HCT116 (cell line): Measurements from ENCODE around the gene PEX11B. TPM values are rescaled to one million over a fixed set of nuclear protein-coding genes. Genes with fewer than 3 reads are reported as not detected.

ENCODE experiments used
- ATAC-seq: fragments of 200-7000 bp; cut with Tn5 transposase; 2 replicates; pipeline ENCODE4 v1.9.1; 2020; ENCODE audit warnings: mild to moderate bottlenecking, moderate library complexity
- BruUV-seq: library from RNA; stranded (reverse); fragments of 400-500 nt; replicated peaks from 2 replicates; lab custom pipeline; 2021; lab: Mats Ljungman, UMichigan
- CTCF ChIA-PET: fragments of 300-600 bp; sonication (Branson Sonifier 250); formaldehyde crosslinking; loops from one replicate; lab custom pipeline; 2021; ENCODE audit warnings: antibody characterized with exemption; lab: Charles Lee
- POLR2A ChIA-PET: fragments of 300-600, 350-600 bp; sonication (Branson Sonifier 250); formaldehyde crosslinking; loops from one replicate; lab custom pipeline; 2021; ENCODE audit warnings: antibody characterized with exemption; lab: Charles Lee
- RAD21 ChIA-PET, 2 experiments: fragments of 300-600 bp; sonication (Branson Sonifier 250); formaldehyde crosslinking; loops; one replicate each; lab custom pipeline; 2023; ENCODE audit warnings: low total read pairs in 2 of 2; ENCODE audit not compliant: uncharacterized antibody in 2 of 2, unreplicated experiment in 2 of 2, low non-redundant PET in 1 of 2; lab: Charles Lee
- DNase-seq: peaks from one replicate; pipeline ENCODE4 v3.0.0-alpha.2; 2010; ENCODE audit warnings: low read depth, low spot score
- H2AFZ ChIP-seq: fragments of 200-600 bp; shearing (Covaris generic), sonication (generic); 2 replicates; pipeline ENCODE4 v1.6.1; 2017; ENCODE audit warnings: low read depth, mixed run types, mixed read lengths, antibody characterized with exemption, low read length; ENCODE audit not compliant: poor library complexity, severe bottlenecking
- H3K27ac ChIP-seq: 2 replicates; pipeline ENCODE4 v1.5.1; 2012; ENCODE audit warnings: low read depth, low read length
- H3K27me3 ChIP-seq: fragments of 200-600 bp; sonication (generic); 2 replicates; pipeline ENCODE4 v1.6.1; 2016; ENCODE audit warnings: mixed run types, low read length, mixed read lengths; ENCODE audit not compliant: insufficient read depth
- H3K36me3 ChIP-seq, 2 experiments: fragments of 200-500 bp in 1 of 2; fragments of 200-600 bp in 1 of 2; sonication (Bioruptor generic) in 1 of 2; sonication (generic) in 1 of 2; 2 replicates each; pipeline versions ENCODE4 v1.5.1 to v1.6.1; 2014 to 2016; ENCODE audit warnings: low read length in 2 of 2, inconsistent platforms in 1 of 2, mixed read lengths in 1 of 2, mixed run types in 1 of 2; ENCODE audit not compliant: insufficient read depth in 2 of 2, control insufficient read depth in 1 of 2
- H3K4me1 ChIP-seq, 2 experiments: fragments of 200-600 bp in 1 of 2; sonication (generic) in 1 of 2; 2 replicates each; pipeline versions ENCODE4 v1.5.1 to v1.6.1; 2012 to 2017; ENCODE audit warnings: low read length in 2 of 2, inconsistent platforms in 1 of 2, mild to moderate bottlenecking in 1 of 2, mixed read lengths in 1 of 2, mixed run types in 1 of 2, moderate library complexity in 1 of 2; ENCODE audit not compliant: insufficient read depth in 2 of 2, control insufficient read depth in 1 of 2
- H3K4me2 ChIP-seq: fragments of 200-600 bp; sonication (generic); 2 replicates; pipeline ENCODE4 v1.6.1; 2017; ENCODE audit warnings: mixed run types, low read length, mixed read lengths
- H3K4me3 ChIP-seq, 2 experiments: fragments of 200-600 bp in 1 of 2; sonication (generic) in 1 of 2; replicated peaks in 1 of 2; 2 replicates each; pipeline ENCODE4 v1.5.1; 2011 to 2016; ENCODE audit warnings: low read length in 2 of 2, control low read depth in 1 of 2, low read depth in 1 of 2, mild to moderate bottlenecking in 1 of 2, mixed read lengths in 1 of 2, mixed run types in 1 of 2
- H3K79me2 ChIP-seq: fragments of 200-600 bp; sonication (generic); 2 replicates; pipeline ENCODE4 v1.6.1; 2017; ENCODE audit warnings: mild to moderate bottlenecking, mixed run types, low read length, moderate library complexity, mixed read lengths; ENCODE audit not compliant: insufficient read depth
- H3K9ac ChIP-seq: fragments of 200-600 bp; sonication (generic); 2 replicates; pipeline ENCODE4 v1.6.1; 2016; ENCODE audit warnings: low read length, mixed read lengths
- H3K9me2 ChIP-seq: fragments of 200-600 bp; sonication (generic), shearing (Covaris generic); 2 replicates; pipeline ENCODE4 v1.6.1; 2017; ENCODE audit warnings: mixed run types, mild to moderate bottlenecking, moderate library complexity; ENCODE audit not compliant: insufficient read depth
- H3K9me3 ChIP-seq, 2 experiments: fragments of 200-500 bp in 1 of 2; fragments of 200-600 bp in 1 of 2; sonication (Bioruptor generic) in 1 of 2; sonication (generic) in 1 of 2; 2 replicates each; pipeline ENCODE4 v1.6.1; 2014 to 2017; ENCODE audit warnings: low read length in 2 of 2, mixed read lengths in 2 of 2, inconsistent platforms in 1 of 2, low read depth in 1 of 2, mild to moderate bottlenecking in 1 of 2, mixed run types in 1 of 2, moderate library complexity in 1 of 2; ENCODE audit not compliant: control insufficient read depth in 1 of 2, insufficient read depth in 1 of 2
- H4K20me1 ChIP-seq: fragments of 200-600 bp; sonication (generic), shearing (Covaris generic); 2 replicates; pipeline ENCODE4 v1.6.1; 2017; ENCODE audit warnings: mixed run types, mild to moderate bottlenecking, moderate library complexity; ENCODE audit not compliant: insufficient read depth
- CBX3 ChIP-seq: IDR thresholded peaks from 2 replicates; pipeline ENCODE4 v1.6.1; 2012; ENCODE audit warnings: low read depth
- CEBPB ChIP-seq: IDR thresholded peaks from 2 replicates; pipeline ENCODE4 v1.6.1; 2012; ENCODE audit warnings: low read depth
- ELF1 ChIP-seq: IDR thresholded peaks from 2 replicates; pipeline ENCODE4 v1.6.1; 2012; ENCODE audit warnings: low read depth, borderline replicate concordance
- EZH2 ChIP-seq: fragments of 200-600 bp; sonication (generic); IDR thresholded peaks from 2 replicates; pipeline ENCODE4 v1.6.1; 2017; ENCODE audit warnings: antibody characterized with exemption, mixed run types
- EZH2phosphoT487 ChIP-seq: fragments of 200-600 bp; IDR thresholded peaks from 2 replicates; pipeline ENCODE4 v1.6.1; 2018; ENCODE audit warnings: antibody characterized with exemption, borderline replicate concordance
- FOSL1 ChIP-seq: IDR thresholded peaks from 2 replicates; pipeline ENCODE4 v1.6.1; 2012; ENCODE audit warnings: low read depth
- POLR2AphosphoS5 ChIP-seq: IDR thresholded peaks from 2 replicates; pipeline ENCODE4 v1.6.1; 2011; ENCODE audit warnings: mild to moderate bottlenecking, low read depth, low read length, moderate library complexity
- RAD21 ChIP-seq: IDR thresholded peaks from 2 replicates; pipeline ENCODE4 v1.6.1; 2012; ENCODE audit warnings: low read depth, mild to moderate bottlenecking
- SIN3A ChIP-seq: IDR thresholded peaks from 2 replicates; pipeline ENCODE4 v1.6.1; 2012; ENCODE audit warnings: low read depth
- SP1 ChIP-seq: IDR thresholded peaks from 2 replicates; pipeline ENCODE4 v1.6.1; 2012; ENCODE audit warnings: low read depth
- SRF ChIP-seq: IDR thresholded peaks from 2 replicates; pipeline ENCODE4 v1.6.1; 2012; ENCODE audit warnings: low read depth
- TCF7L2 ChIP-seq: IDR thresholded peaks from 2 replicates; pipeline ENCODE4 v1.7.0; 2011; ENCODE audit warnings: borderline replicate concordance, inconsistent platforms; ENCODE audit not compliant: insufficient read depth, insufficient read length; ENCODE audit errors: extremely low read depth
- ZFX ChIP-seq: fragments of 450-650 bp; IDR thresholded peaks from 2 replicates; pipeline ENCODE4 v1.6.1; 2017
- intact Hi-C: fragments of 100-400 bp; cut with micrococcal nuclease; formaldehyde crosslinking; loops from 2 replicates; pipeline ENCODE4 v1.10.0; 2022
- total RNA-seq: library from RNA; stranded (reverse); gene quantifications from one replicate; pipeline ENCODE4 v1.2.1, GENCODE V29; 2021; ENCODE audit not compliant: unreplicated experiment
- TF ChIP-seq, protein P1 (sequence below): IDR thresholded peaks from 2 replicates; pipeline ENCODE4 v1.6.1; 2012
- TF ChIP-seq, protein P2 (sequence below): IDR thresholded peaks from 2 replicates; pipeline ENCODE4 v1.6.1; 2011; ENCODE audit warnings: mild to moderate bottlenecking, low read length, moderate library complexity; ENCODE audit not compliant: insufficient replicate concordance; ENCODE audit errors: extremely low read depth

Gene PEX11B
- total RNA-seq, 1 experiment from 2014 or later = 20.9 TPM

- TF ChIP-seq ELF1 (no peak), ZFX (no peak)
- TF ChIP-seq, protein P1, sequence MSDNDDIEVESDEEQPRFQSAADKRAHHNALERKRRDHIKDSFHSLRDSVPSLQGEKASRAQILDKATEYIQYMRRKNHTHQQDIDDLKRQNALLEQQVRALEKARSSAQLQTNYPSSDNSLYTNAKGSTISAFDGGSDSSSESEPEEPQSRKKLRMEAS = no peak
These were observed 29.0 kb upstream of the PEX11B start (continued) for GRCh38 chr1:145947551-145947950.

- ChIA-PET CTCF (no interaction called here), POLR2A (no interaction called here), RAD21 (no interaction called here)
- Histone ChIP-seq H3K27me3 (no peaks in the 10 kb centered on the region), H2AFZ (no peak overlapping the region), H3K9me2 (no peaks in the 10 kb centered on the region), H3K36me3 (no peaks in the 10 kb centered on the region), H3K4me2 (no peak overlapping the region), H3K4me3 (no peak overlapping the region), H3K9ac (no peak overlapping the region), H3K4me1 (peaks cover 0 to 3% of the 10 kb centered on the region in 2 experiments; a peak in 1 of 4 replicates), H3K79me2 (no peaks in the 10 kb centered on the region), H3K27ac (no peak overlapping the region), H3K9me3 (no peaks in the 10 kb centered on the region), H4K20me1 (no peaks in the 10 kb centered on the region)
- no peak for DNase-seq
- intact Hi-C loops = loop anchor here (10.0 kb wide), 1 partner anchor 58 kb away; no protein-coding TSS in a partner anchor
- no peak for ATAC-seq
- TF ChIP-seq TCF7L2 (no peak), RAD21 (no peak), POLR2AphosphoS5 (no peak), FOSL1 (no peak), SRF (no peak), ZFX (no peak), EZH2 (no peak), SIN3A (no peak), EZH2phosphoT487 (no peak), CBX3 (no peak), CEBPB (no peak), ELF1 (no peak), SP1 (no peak)
- TF ChIP-seq, protein P1 = no peak
- TF ChIP-seq, protein P2, sequence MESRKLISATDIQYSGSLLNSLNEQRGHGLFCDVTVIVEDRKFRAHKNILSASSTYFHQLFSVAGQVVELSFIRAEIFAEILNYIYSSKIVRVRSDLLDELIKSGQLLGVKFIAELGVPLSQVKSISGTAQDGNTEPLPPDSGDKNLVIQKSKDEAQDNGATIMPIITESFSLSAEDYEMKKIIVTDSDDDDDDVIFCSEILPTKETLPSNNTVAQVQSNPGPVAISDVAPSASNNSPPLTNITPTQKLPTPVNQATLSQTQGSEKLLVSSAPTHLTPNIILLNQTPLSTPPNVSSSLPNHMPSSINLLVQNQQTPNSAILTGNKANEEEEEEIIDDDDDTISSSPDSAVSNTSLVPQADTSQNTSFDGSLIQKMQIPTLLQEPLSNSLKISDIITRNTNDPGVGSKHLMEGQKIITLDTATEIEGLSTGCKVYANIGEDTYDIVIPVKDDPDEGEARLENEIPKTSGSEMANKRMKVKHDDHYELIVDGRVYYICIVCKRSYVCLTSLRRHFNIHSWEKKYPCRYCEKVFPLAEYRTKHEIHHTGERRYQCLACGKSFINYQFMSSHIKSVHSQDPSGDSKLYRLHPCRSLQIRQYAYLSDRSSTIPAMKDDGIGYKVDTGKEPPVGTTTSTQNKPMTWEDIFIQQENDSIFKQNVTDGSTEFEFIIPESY = no peak
- BruUV-seq = no TSS peak
These were observed 28.0 kb upstream of the PEX11B start for GRCh38 chr1:145946477-145946986.
